ENCODE data around the gene ATP6V0E2.

The ATP6V0E2 gene

DNA sequence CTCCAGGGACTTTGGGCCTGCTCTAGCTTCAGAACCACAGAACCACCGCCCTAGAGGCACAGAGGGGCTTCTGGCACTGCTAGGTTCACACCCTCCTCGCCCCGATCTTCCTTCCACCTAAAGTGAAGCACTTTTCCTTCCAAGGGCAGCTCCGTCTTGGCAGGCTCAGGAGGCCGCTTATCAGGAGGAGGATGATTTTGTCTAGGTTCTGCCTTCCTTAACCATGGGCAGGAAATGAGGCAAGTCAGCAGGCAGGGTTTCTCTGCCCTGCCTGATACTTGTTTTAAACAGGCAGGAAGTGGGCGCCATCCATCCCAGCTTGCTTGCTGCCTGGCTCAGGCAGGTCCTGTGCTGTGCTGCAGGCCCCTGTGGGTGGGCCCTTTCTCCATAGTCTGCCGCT lies 8.3 kb upstream of the ATP6V0E2 start:
- Histone ChIP-seq H3K36me3 (ENCODE audit: insufficient read depth, low read length) (no peaks in the 10 kb centered on the region), H2AFZ (ENCODE audit: low read length) (no peak overlapping the region), H3K4me1 (ENCODE audit: insufficient read depth, low read length, severe bottlenecking) (peaks cover 17% of the 10 kb centered on the region), H3F3A (ENCODE audit: insufficient read depth, low read length) (no peaks in the 10 kb centered on the region), H3K9me2 (ENCODE audit: low read depth, low read length) (no peaks in the 10 kb centered on the region), H3K27me3 (ENCODE audit: insufficient read depth, low read length) (no peaks in the 10 kb centered on the region), H3K4me3 (ENCODE audit: low read depth, low read length, poor library complexity, severe bottlenecking) (no peak overlapping the region), H3K4me2 (ENCODE audit: low read length) (no peak overlapping the region), H3K9ac (ENCODE audit: low read length) (no peak overlapping the region), H3K27ac (ENCODE audit: low read depth, low read length, poor library complexity, severe bottlenecking) (no peak overlapping the region), H3K9me3 (ENCODE audit: low read length) (no peaks in the 10 kb centered on the region), H3K79me2 (ENCODE audit: insufficient read depth, low read length) (no peaks in the 10 kb centered on the region), H4K20me1 (ENCODE audit: insufficient read depth, low read length) (no peaks in the 10 kb centered on the region)
- TF ChIP-seq EZH2 (IDR thresholded peaks at IDR 0.05; ENCODE audit: borderline replicate concordance, low read length) = no peak
- TF ChIP-seq, protein P1, sequence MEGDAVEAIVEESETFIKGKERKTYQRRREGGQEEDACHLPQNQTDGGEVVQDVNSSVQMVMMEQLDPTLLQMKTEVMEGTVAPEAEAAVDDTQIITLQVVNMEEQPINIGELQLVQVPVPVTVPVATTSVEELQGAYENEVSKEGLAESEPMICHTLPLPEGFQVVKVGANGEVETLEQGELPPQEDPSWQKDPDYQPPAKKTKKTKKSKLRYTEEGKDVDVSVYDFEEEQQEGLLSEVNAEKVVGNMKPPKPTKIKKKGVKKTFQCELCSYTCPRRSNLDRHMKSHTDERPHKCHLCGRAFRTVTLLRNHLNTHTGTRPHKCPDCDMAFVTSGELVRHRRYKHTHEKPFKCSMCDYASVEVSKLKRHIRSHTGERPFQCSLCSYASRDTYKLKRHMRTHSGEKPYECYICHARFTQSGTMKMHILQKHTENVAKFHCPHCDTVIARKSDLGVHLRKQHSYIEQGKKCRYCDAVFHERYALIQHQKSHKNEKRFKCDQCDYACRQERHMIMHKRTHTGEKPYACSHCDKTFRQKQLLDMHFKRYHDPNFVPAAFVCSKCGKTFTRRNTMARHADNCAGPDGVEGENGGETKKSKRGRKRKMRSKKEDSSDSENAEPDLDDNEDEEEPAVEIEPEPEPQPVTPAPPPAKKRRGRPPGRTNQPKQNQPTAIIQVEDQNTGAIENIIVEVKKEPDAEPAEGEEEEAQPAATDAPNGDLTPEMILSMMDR (IDR thresholded peaks at IDR 0.05; ENCODE audit: low read length) = no peak

DNA sequence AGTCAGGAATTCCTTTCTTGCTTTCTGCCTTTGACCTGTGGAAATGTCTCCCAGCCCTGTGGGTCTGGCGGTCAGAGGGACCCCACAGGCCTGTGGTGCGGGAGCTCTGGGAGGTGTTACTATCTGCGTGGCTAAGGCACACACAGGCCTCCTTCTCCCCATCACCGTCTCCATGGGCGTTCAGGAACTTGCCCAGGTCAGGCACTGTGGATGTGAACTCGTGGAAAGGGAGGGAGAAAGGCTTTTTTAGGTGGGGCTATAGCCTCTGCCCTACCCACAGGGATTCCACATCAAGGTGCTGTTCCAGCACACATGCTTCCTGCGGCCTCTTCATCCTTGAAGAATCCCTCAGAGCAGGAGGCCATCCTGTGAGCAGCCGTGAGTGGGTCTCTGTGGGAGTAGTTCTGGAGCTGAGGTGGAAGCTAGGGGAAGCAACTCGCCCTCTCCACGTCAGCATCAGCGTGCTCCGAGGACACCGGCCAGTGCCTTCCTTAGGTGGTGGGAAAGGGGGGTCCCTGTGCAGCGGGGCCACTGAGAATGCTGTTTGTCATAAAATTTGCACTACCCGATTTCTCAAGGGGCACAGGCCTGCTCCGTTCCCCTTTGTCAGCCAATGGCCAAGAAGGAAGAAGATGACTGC lies 7.5 kb upstream of the ATP6V0E2 start:
- no peak overlapping the region for H3K4me2 ChIP-seq (ENCODE audit: low read length)
- no peaks in the 10 kb centered on the region for H3K9me2 ChIP-seq (ENCODE audit: low read depth, low read length)
- H3K79me2 ChIP-seq (ENCODE audit: insufficient read depth, low read length) = no peaks in the 10 kb centered on the region
- H3K4me3 ChIP-seq (ENCODE audit: low read depth, low read length, poor library complexity, severe bottlenecking) = no peak overlapping the region
- H3K36me3 ChIP-seq (ENCODE audit: insufficient read depth, low read length) = no peaks in the 10 kb centered on the region
- no peak overlapping the region for H3K27ac ChIP-seq (ENCODE audit: low read depth, low read length, poor library complexity, severe bottlenecking)
- H4K20me1 ChIP-seq (ENCODE audit: insufficient read depth, low read length) = no peaks in the 10 kb centered on the region
- H3K9ac ChIP-seq (ENCODE audit: low read length) = no peak overlapping the region
- no peaks in the 10 kb centered on the region for H3F3A ChIP-seq (ENCODE audit: insufficient read depth, low read length)
- H3K9me3 ChIP-seq (ENCODE audit: low read length) = no peaks in the 10 kb centered on the region
- peaks cover 19% of the 10 kb centered on the region for H3K4me1 ChIP-seq (ENCODE audit: insufficient read depth, low read length, severe bottlenecking)
- H2AFZ ChIP-seq (ENCODE audit: low read length) = no peak overlapping the region
- no peaks in the 10 kb centered on the region for H3K27me3 ChIP-seq (ENCODE audit: insufficient read depth, low read length)
- TF ChIP-seq, protein P1 (IDR thresholded peaks at IDR 0.05; ENCODE audit: low read length) = no peak
- TF ChIP-seq EZH2 (IDR thresholded peaks at IDR 0.05; ENCODE audit: borderline replicate concordance, low read length) = no peak

DNA sequence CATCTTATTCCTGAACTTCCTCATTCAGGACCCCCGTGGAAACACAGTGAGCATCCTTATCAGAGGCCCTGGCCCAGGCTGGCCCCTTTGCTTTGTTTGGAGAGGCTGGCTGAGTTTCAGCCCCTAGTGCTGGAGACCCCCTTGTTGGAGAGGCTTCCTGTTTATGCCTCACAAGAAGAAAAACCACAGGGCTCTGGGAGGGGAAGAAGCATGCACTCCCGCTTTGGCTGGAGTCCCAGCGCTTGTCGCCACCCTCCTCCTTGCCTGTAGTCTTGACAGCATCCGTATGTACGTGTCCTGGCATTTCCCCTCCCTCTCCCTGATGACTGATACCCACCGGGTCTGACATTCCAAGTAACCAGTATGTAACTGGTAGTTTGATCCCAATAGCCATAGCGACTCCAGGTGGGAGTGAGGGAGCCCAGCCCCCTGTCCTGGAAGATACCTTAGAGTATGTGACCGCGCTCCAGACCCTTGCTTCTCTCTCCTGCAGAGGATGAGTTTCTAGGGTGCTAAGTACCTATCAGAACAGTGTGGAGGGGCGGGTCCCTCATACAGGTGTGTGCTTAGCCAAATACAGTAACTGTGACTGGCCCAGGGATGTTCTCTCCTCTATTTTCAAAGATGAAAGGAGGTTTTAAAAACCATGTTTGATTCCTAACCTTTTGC lies 6.9 kb upstream of the ATP6V0E2 start:
- Histone ChIP-seq H3K4me2 (ENCODE audit: low read length) (no peak overlapping the region), H3K9me2 (ENCODE audit: low read depth, low read length) (no peaks in the 10 kb centered on the region), H3K27ac (ENCODE audit: low read depth, low read length, poor library complexity, severe bottlenecking) (no peak overlapping the region), H3K27me3 (ENCODE audit: insufficient read depth, low read length) (no peaks in the 10 kb centered on the region), H3K36me3 (ENCODE audit: insufficient read depth, low read length) (no peaks in the 10 kb centered on the region), H3K4me3 (ENCODE audit: low read depth, low read length, poor library complexity, severe bottlenecking) (no peak overlapping the region), H3K9me3 (ENCODE audit: low read length) (no peaks in the 10 kb centered on the region), H4K20me1 (ENCODE audit: insufficient read depth, low read length) (no peaks in the 10 kb centered on the region), H3F3A (ENCODE audit: insufficient read depth, low read length) (no peaks in the 10 kb centered on the region), H3K79me2 (ENCODE audit: insufficient read depth, low read length) (no peaks in the 10 kb centered on the region), H3K4me1 (ENCODE audit: insufficient read depth, low read length, severe bottlenecking) (peaks cover 26% of the 10 kb centered on the region), H3K9ac (ENCODE audit: low read length) (no peak overlapping the region), H2AFZ (ENCODE audit: low read length) (no peak overlapping the region)
- TF ChIP-seq, protein P1 (IDR thresholded peaks at IDR 0.05; ENCODE audit: low read length) = no peak
- no peak for TF ChIP-seq EZH2 (IDR thresholded peaks at IDR 0.05; ENCODE audit: borderline replicate concordance, low read length)

Measured in OCI-LY1 (cell line).